HCT116 (cell line): Measurements from ENCODE around the gene ATP8B4. TPM values are rescaled to one million over a fixed set of nuclear protein-coding genes. Genes with fewer than 3 reads are reported as not detected.

ENCODE experiments used
- ATAC-seq: fragments of 200-7000 bp; cut with Tn5 transposase; 2 replicates; pipeline ENCODE4 v1.9.1; 2020; ENCODE audit warnings: mild to moderate bottlenecking, moderate library complexity
- BruUV-seq: library from RNA; stranded (reverse); fragments of 400-500 nt; replicated peaks from 2 replicates; lab custom pipeline; 2021; lab: Mats Ljungman, UMichigan
- CTCF ChIA-PET: fragments of 300-600 bp; sonication (Branson Sonifier 250); formaldehyde crosslinking; loops from one replicate; lab custom pipeline; 2021; ENCODE audit warnings: antibody characterized with exemption; lab: Charles Lee
- POLR2A ChIA-PET: fragments of 300-600, 350-600 bp; sonication (Branson Sonifier 250); formaldehyde crosslinking; loops from one replicate; lab custom pipeline; 2021; ENCODE audit warnings: antibody characterized with exemption; lab: Charles Lee
- RAD21 ChIA-PET, 2 experiments: fragments of 300-600 bp; sonication (Branson Sonifier 250); formaldehyde crosslinking; loops; one replicate each; lab custom pipeline; 2023; ENCODE audit warnings: low total read pairs in 2 of 2; ENCODE audit not compliant: uncharacterized antibody in 2 of 2, unreplicated experiment in 2 of 2, low non-redundant PET in 1 of 2; lab: Charles Lee
- DNase-seq: peaks from one replicate; pipeline ENCODE4 v3.0.0-alpha.2; 2010; ENCODE audit warnings: low read depth, low spot score
- H2AFZ ChIP-seq: fragments of 200-600 bp; shearing (Covaris generic), sonication (generic); 2 replicates; pipeline ENCODE4 v1.6.1; 2017; ENCODE audit warnings: low read depth, mixed run types, mixed read lengths, antibody characterized with exemption, low read length; ENCODE audit not compliant: poor library complexity, severe bottlenecking
- H3K27ac ChIP-seq: 2 replicates; pipeline ENCODE4 v1.5.1; 2012; ENCODE audit warnings: low read depth, low read length
- H3K27me3 ChIP-seq: fragments of 200-600 bp; sonication (generic); 2 replicates; pipeline ENCODE4 v1.6.1; 2016; ENCODE audit warnings: mixed run types, low read length, mixed read lengths; ENCODE audit not compliant: insufficient read depth
- H3K36me3 ChIP-seq, 2 experiments: fragments of 200-500 bp in 1 of 2; fragments of 200-600 bp in 1 of 2; sonication (Bioruptor generic) in 1 of 2; sonication (generic) in 1 of 2; 2 replicates each; pipeline versions ENCODE4 v1.5.1 to v1.6.1; 2014 to 2016; ENCODE audit warnings: low read length in 2 of 2, inconsistent platforms in 1 of 2, mixed read lengths in 1 of 2, mixed run types in 1 of 2; ENCODE audit not compliant: insufficient read depth in 2 of 2, control insufficient read depth in 1 of 2
- H3K4me1 ChIP-seq, 2 experiments: fragments of 200-600 bp in 1 of 2; sonication (generic) in 1 of 2; 2 replicates each; pipeline versions ENCODE4 v1.5.1 to v1.6.1; 2012 to 2017; ENCODE audit warnings: low read length in 2 of 2, inconsistent platforms in 1 of 2, mild to moderate bottlenecking in 1 of 2, mixed read lengths in 1 of 2, mixed run types in 1 of 2, moderate library complexity in 1 of 2; ENCODE audit not compliant: insufficient read depth in 2 of 2, control insufficient read depth in 1 of 2
- H3K4me2 ChIP-seq: fragments of 200-600 bp; sonication (generic); 2 replicates; pipeline ENCODE4 v1.6.1; 2017; ENCODE audit warnings: mixed run types, low read length, mixed read lengths
- H3K4me3 ChIP-seq, 2 experiments: fragments of 200-600 bp in 1 of 2; sonication (generic) in 1 of 2; replicated peaks in 1 of 2; 2 replicates each; pipeline ENCODE4 v1.5.1; 2011 to 2016; ENCODE audit warnings: low read length in 2 of 2, control low read depth in 1 of 2, low read depth in 1 of 2, mild to moderate bottlenecking in 1 of 2, mixed read lengths in 1 of 2, mixed run types in 1 of 2
- H3K79me2 ChIP-seq: fragments of 200-600 bp; sonication (generic); 2 replicates; pipeline ENCODE4 v1.6.1; 2017; ENCODE audit warnings: mild to moderate bottlenecking, mixed run types, low read length, moderate library complexity, mixed read lengths; ENCODE audit not compliant: insufficient read depth
- H3K9ac ChIP-seq: fragments of 200-600 bp; sonication (generic); 2 replicates; pipeline ENCODE4 v1.6.1; 2016; ENCODE audit warnings: low read length, mixed read lengths
- H3K9me2 ChIP-seq: fragments of 200-600 bp; sonication (generic), shearing (Covaris generic); 2 replicates; pipeline ENCODE4 v1.6.1; 2017; ENCODE audit warnings: mixed run types, mild to moderate bottlenecking, moderate library complexity; ENCODE audit not compliant: insufficient read depth
- H3K9me3 ChIP-seq, 2 experiments: fragments of 200-500 bp in 1 of 2; fragments of 200-600 bp in 1 of 2; sonication (Bioruptor generic) in 1 of 2; sonication (generic) in 1 of 2; 2 replicates each; pipeline ENCODE4 v1.6.1; 2014 to 2017; ENCODE audit warnings: low read length in 2 of 2, mixed read lengths in 2 of 2, inconsistent platforms in 1 of 2, low read depth in 1 of 2, mild to moderate bottlenecking in 1 of 2, mixed run types in 1 of 2, moderate library complexity in 1 of 2; ENCODE audit not compliant: control insufficient read depth in 1 of 2, insufficient read depth in 1 of 2
- H4K20me1 ChIP-seq: fragments of 200-600 bp; sonication (generic), shearing (Covaris generic); 2 replicates; pipeline ENCODE4 v1.6.1; 2017; ENCODE audit warnings: mixed run types, mild to moderate bottlenecking, moderate library complexity; ENCODE audit not compliant: insufficient read depth
- JUND ChIP-seq: IDR thresholded peaks from 2 replicates; pipeline ENCODE4 v1.6.1; 2012
- POLR2A ChIP-seq: IDR thresholded peaks from 2 replicates; pipeline ENCODE4 v1.7.0; 2011; ENCODE audit warnings: borderline replicate concordance; ENCODE audit not compliant: insufficient read depth, insufficient read length; ENCODE audit errors: extremely low read depth
- POLR2AphosphoS5 ChIP-seq: IDR thresholded peaks from 2 replicates; pipeline ENCODE4 v1.6.1; 2011; ENCODE audit warnings: mild to moderate bottlenecking, low read depth, low read length, moderate library complexity
- SIN3A ChIP-seq: IDR thresholded peaks from 2 replicates; pipeline ENCODE4 v1.6.1; 2012; ENCODE audit warnings: low read depth
- SP1 ChIP-seq: IDR thresholded peaks from 2 replicates; pipeline ENCODE4 v1.6.1; 2012; ENCODE audit warnings: low read depth
- ZNF274 ChIP-seq: fragments of 200-500 bp; sonication (Bioruptor generic); IDR thresholded peaks from 2 replicates; pipeline ENCODE4 v1.6.1; 2014; ENCODE audit warnings: mild to moderate bottlenecking, low read depth, low read length, inconsistent platforms
- intact Hi-C: fragments of 100-400 bp; cut with micrococcal nuclease; formaldehyde crosslinking; loops from 2 replicates; pipeline ENCODE4 v1.10.0; 2022
- total RNA-seq: library from RNA; stranded (reverse); gene quantifications from one replicate; pipeline ENCODE4 v1.2.1, GENCODE V29; 2021; ENCODE audit not compliant: unreplicated experiment
- TF ChIP-seq, protein P1 (sequence below): IDR thresholded peaks from 2 replicates; pipeline ENCODE4 v1.6.1; 2012; ENCODE audit warnings: low read depth

The ATP8B4 gene
- total RNA-seq, 1 experiment from 2014 or later, result 0.25 TPM

DNA sequence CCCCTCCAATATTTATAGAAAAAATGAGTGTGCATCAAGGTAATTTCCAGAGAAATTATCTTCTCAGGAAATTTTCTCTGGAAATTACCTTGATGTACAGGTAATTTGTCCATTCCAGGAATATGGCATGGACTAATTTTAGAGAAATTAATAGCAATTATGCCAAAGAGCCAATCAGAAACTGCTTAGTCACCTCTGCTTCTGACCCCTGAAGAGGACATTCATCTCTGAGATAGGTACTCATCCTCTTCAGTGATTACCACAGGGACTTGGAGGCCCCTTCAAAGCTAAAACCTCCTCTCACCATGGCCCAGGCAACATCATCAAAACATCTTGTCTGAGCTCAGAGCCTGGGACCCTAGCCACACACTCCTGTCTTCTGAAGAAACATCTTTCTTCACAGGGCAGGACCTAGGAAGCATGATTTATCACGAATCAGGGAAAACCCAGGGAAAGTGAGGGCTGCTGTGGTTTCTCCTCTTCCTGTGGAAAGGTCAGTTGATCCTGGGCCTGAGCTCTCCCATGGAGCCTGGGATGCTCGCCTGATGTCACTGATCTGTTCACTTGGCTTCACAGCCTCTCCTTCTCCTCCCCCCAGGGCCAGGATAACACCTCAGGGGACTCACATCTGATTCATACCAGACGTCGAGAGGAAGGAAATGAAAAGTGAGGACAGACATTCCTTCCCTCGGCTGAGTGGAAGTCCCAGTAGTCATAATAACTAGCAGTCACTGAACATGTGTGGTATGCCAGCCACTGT, 287.6 kb downstream of the ATP8B4 start:
- TF ChIP-seq POLR2A, result no peak
- TF ChIP-seq, protein P1, sequence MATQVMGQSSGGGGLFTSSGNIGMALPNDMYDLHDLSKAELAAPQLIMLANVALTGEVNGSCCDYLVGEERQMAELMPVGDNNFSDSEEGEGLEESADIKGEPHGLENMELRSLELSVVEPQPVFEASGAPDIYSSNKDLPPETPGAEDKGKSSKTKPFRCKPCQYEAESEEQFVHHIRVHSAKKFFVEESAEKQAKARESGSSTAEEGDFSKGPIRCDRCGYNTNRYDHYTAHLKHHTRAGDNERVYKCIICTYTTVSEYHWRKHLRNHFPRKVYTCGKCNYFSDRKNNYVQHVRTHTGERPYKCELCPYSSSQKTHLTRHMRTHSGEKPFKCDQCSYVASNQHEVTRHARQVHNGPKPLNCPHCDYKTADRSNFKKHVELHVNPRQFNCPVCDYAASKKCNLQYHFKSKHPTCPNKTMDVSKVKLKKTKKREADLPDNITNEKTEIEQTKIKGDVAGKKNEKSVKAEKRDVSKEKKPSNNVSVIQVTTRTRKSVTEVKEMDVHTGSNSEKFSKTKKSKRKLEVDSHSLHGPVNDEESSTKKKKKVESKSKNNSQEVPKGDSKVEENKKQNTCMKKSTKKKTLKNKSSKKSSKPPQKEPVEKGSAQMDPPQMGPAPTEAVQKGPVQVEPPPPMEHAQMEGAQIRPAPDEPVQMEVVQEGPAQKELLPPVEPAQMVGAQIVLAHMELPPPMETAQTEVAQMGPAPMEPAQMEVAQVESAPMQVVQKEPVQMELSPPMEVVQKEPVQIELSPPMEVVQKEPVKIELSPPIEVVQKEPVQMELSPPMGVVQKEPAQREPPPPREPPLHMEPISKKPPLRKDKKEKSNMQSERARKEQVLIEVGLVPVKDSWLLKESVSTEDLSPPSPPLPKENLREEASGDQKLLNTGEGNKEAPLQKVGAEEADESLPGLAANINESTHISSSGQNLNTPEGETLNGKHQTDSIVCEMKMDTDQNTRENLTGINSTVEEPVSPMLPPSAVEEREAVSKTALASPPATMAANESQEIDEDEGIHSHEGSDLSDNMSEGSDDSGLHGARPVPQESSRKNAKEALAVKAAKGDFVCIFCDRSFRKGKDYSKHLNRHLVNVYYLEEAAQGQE, result no peak
- no peak for TF ChIP-seq POLR2AphosphoS5
- TF ChIP-seq SIN3A, result no peak
- TF ChIP-seq ZNF274, result no peak
- TF ChIP-seq JUND, result no peak
- no peak for TF ChIP-seq SP1
- intact Hi-C loops, result no loop called here
- no peaks in the 10 kb centered on the region for H3K9me3 ChIP-seq
- no peaks in the 10 kb centered on the region for H3K27me3 ChIP-seq
- no peak overlapping the region for H2AFZ ChIP-seq
- ATAC-seq (no peak), DNase-seq (no peak)
- no peak overlapping the region for H3K4me2 ChIP-seq
- H3K9me2 ChIP-seq, result no peaks in the 10 kb centered on the region
- H3K79me2 ChIP-seq, result no peaks in the 10 kb centered on the region
- CTCF ChIA-PET, result interaction anchor here (1.9 to 2.0 kb wide), 2 partner anchors 360 to 596 kb away, joined by 8 to 9 read pairs; no protein-coding TSS in a partner anchor
- RAD21 ChIA-PET, result no interaction called here
- no peaks in the 10 kb centered on the region for H3K36me3 ChIP-seq
- H3K4me3 ChIP-seq, result no peak overlapping the region
- no peaks in the 10 kb centered on the region for H4K20me1 ChIP-seq
- H3K4me1 ChIP-seq, result no peaks in the 10 kb centered on the region
- POLR2A ChIA-PET, result no interaction called here
- no peak overlapping the region for H3K27ac ChIP-seq
- H3K9ac ChIP-seq, result no peak overlapping the region
- BruUV-seq, result no TSS peak
